Parathyroid adenoma (tissue), 2 donors: ENCODE results near the gene M1AP.

Experiments used
- H2AFZ ChIP-seq: fragments of 300-600 bp; sonication (generic); one replicate; pipeline ENCODE4 v1.7.0; 2017; ENCODE audit warnings: antibody characterized with exemption, mild to moderate bottlenecking
- H3K27ac ChIP-seq: fragments of 300-600 bp; sonication (generic); one replicate; pipeline ENCODE4 v1.7.0; 2017
- H3K27me3 ChIP-seq: fragments of 300-600 bp; sonication (generic); one replicate; pipeline ENCODE4 v1.7.0; 2017; ENCODE audit warnings: low read length; ENCODE audit not compliant: control insufficient read depth, insufficient read depth
- H3K36me3 ChIP-seq: fragments of 300-600 bp; sonication (generic); one replicate; pipeline ENCODE4 v1.7.0; 2017; ENCODE audit warnings: low read length; ENCODE audit not compliant: control insufficient read depth, insufficient read depth
- H3K4me1 ChIP-seq: fragments of 300-600 bp; sonication (generic); one replicate; pipeline ENCODE4 v1.7.0; 2017; ENCODE audit warnings: control low read depth
- H3K4me2 ChIP-seq: fragments of 300-600 bp; sonication (generic); one replicate; pipeline ENCODE4 v1.7.0; 2017; ENCODE audit warnings: low read length
- H3K4me3 ChIP-seq: fragments of 300-600 bp; sonication (generic); one replicate; pipeline ENCODE4 v1.7.0; 2017; ENCODE audit warnings: low read depth, low read length
- H3K79me2 ChIP-seq: fragments of 300-600 bp; sonication (generic); one replicate; pipeline ENCODE4 v1.7.0; 2017; ENCODE audit warnings: control low read depth
- H3K9ac ChIP-seq: fragments of 300-600 bp; sonication (generic); one replicate; pipeline ENCODE4 v1.7.0; 2017; ENCODE audit warnings: mild to moderate bottlenecking
- H3K9me3 ChIP-seq: fragments of 300-600 bp; sonication (generic); one replicate; pipeline ENCODE4 v1.7.0; 2017; ENCODE audit warnings: low read length; ENCODE audit not compliant: control insufficient read depth
- TF ChIP-seq, protein P1 (sequence below): fragments of 300-600 bp; sonication (generic); IDR thresholded peaks from one replicate; pipeline ENCODE4 v1.7.0; 2017; ENCODE audit warnings: antibody characterized with exemption, mild to moderate bottlenecking
- donor health status: primary hyperparathyroidism.

Gene M1AP

DNA sequence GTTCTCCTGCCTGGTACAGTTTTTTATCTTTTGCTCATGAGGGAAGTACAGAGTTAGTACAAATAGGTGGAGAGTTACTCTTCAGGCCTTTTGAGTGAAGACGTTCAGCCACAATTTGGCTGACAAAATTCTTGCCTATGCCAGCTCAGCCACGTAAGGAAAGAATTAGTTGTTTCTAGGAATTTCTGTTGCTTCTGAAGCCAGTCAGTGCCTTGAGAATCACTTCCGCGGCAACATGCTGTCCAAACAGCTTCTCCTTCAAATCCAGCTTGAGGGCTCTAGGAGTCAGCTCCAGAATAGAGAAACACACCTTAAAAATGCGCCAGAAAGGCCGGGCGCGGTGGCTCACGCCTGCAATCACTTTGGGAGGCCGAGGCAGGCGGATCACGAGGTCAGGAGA lies 27.5 kb downstream of the M1AP start:
- no peak overlapping the region for H2AFZ ChIP-seq
- H3K36me3 ChIP-seq = no peaks in the 10 kb centered on the region
- H3K4me1 ChIP-seq = no peaks in the 10 kb centered on the region
- no peaks in the 10 kb centered on the region for H3K79me2 ChIP-seq
- H3K4me2 ChIP-seq = no peak overlapping the region
- no peak overlapping the region for H3K4me3 ChIP-seq
- H3K9ac ChIP-seq = no peak overlapping the region
- no peak overlapping the region for H3K27ac ChIP-seq
- H3K9me3 ChIP-seq = no peaks in the 10 kb centered on the region
- no peaks in the 10 kb centered on the region for H3K27me3 ChIP-seq
- TF ChIP-seq, protein P1, sequence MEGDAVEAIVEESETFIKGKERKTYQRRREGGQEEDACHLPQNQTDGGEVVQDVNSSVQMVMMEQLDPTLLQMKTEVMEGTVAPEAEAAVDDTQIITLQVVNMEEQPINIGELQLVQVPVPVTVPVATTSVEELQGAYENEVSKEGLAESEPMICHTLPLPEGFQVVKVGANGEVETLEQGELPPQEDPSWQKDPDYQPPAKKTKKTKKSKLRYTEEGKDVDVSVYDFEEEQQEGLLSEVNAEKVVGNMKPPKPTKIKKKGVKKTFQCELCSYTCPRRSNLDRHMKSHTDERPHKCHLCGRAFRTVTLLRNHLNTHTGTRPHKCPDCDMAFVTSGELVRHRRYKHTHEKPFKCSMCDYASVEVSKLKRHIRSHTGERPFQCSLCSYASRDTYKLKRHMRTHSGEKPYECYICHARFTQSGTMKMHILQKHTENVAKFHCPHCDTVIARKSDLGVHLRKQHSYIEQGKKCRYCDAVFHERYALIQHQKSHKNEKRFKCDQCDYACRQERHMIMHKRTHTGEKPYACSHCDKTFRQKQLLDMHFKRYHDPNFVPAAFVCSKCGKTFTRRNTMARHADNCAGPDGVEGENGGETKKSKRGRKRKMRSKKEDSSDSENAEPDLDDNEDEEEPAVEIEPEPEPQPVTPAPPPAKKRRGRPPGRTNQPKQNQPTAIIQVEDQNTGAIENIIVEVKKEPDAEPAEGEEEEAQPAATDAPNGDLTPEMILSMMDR = no peak

DNA sequence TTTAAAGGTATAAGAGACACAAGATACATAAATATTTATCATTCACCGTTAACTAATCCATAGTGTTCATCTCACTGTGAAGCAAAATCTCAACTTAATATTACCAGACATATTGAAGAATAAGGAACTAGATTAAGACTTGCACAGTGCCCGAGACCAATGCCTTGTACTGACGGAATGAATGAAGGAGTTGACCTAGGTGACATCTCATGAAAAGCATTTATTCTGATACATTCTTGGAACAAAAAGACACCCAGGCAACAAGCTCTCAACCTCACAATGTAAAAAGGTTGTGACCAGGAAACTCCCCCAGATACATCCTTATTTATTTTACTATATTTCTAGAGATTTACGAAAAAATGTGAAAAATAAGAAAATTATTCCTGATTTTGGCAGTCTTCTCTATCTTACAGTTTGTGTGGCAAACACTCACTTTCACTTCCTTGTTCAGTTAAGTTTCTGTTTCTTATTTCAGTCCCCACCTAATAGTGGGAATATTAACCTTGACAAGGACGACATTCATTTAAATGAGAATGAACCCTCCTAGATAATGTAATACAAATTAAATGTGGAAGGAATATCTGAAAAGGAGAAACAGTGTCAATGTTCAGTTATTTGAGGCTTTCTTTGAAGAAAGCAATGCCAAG lies 28.4 kb downstream of the M1AP start:
- no peak overlapping the region for H3K4me3 ChIP-seq
- no peak overlapping the region for H3K27ac ChIP-seq
- H3K9ac ChIP-seq = no peak overlapping the region
- TF ChIP-seq, protein P1 = no peak
- H2AFZ ChIP-seq = no peak overlapping the region
- H3K9me3 ChIP-seq = no peaks in the 10 kb centered on the region
- no peaks in the 10 kb centered on the region for H3K27me3 ChIP-seq
- no peaks in the 10 kb centered on the region for H3K79me2 ChIP-seq
- H3K4me2 ChIP-seq = no peak overlapping the region
- no peaks in the 10 kb centered on the region for H3K4me1 ChIP-seq
- no peaks in the 10 kb centered on the region for H3K36me3 ChIP-seq

DNA sequence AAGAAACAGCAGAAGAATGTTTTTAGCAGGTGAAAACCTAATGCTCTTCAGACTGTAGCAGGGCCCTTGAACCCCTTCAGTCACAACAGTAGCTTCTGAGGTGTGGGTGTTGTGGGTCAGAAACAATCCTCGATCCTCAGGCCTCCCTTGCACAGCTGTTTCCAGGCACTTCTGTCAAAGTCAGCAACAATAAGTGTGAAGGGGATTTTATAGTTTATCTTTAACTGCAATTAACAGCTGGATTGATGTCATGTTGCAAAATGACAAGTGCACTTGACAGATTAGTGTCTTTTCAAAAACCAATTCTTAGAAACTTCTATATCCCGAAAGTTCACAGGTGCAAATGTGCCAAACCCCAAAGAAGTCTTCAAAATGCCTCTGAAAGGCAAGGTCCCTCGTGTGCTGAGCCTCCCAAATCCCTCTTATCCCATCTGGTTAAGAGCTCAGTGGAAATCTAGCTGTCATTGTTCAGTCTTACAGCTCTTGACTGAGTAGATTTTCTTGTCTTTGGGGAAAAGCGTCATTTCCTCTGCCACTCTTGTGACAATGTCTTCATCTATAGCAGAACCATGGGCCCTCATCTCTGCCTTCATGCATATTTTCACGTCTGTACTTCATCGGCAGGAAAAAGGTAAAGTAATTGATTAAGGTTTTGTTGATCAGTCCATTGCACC lies 29.6 kb downstream of the M1AP start:
- H3K4me3 ChIP-seq = no peak overlapping the region
- TF ChIP-seq, protein P1 = no peak
- H2AFZ ChIP-seq = no peak overlapping the region
- no peak overlapping the region for H3K27ac ChIP-seq
- no peaks in the 10 kb centered on the region for H3K4me1 ChIP-seq
- no peaks in the 10 kb centered on the region for H3K27me3 ChIP-seq
- no peaks in the 10 kb centered on the region for H3K9me3 ChIP-seq
- H3K36me3 ChIP-seq = no peaks in the 10 kb centered on the region
- H3K9ac ChIP-seq = no peak overlapping the region
- no peak overlapping the region for H3K4me2 ChIP-seq
- H3K79me2 ChIP-seq = no peaks in the 10 kb centered on the region

DNA sequence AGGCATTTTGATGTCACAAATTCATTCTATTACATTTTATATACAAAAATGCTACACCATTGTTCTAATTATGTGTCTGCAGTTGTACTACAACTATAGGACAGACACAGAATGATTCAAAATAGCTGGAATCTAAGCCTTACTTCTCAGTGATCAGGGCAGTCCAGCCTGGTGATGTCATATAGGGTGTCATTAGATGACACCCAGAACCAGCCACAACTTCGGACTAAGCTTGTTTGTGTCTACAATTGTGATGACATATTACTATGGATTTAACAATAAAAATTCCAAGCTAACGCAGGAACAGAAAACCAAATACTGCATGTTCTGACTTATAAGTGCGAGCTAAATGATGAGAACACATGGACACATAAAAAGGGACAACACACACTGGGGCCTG lies 31.0 kb downstream of the M1AP start:
- TF ChIP-seq, protein P1 = no peak
- H3K79me2 ChIP-seq = no peaks in the 10 kb centered on the region
- H3K27me3 ChIP-seq = no peaks in the 10 kb centered on the region
- no peak overlapping the region for H3K27ac ChIP-seq
- H3K4me1 ChIP-seq = no peaks in the 10 kb centered on the region
- H3K36me3 ChIP-seq = no peaks in the 10 kb centered on the region
- no peak overlapping the region for H2AFZ ChIP-seq
- no peak overlapping the region for H3K9ac ChIP-seq
- no peak overlapping the region for H3K4me2 ChIP-seq
- H3K4me3 ChIP-seq = no peak overlapping the region
- no peaks in the 10 kb centered on the region for H3K9me3 ChIP-seq

DNA sequence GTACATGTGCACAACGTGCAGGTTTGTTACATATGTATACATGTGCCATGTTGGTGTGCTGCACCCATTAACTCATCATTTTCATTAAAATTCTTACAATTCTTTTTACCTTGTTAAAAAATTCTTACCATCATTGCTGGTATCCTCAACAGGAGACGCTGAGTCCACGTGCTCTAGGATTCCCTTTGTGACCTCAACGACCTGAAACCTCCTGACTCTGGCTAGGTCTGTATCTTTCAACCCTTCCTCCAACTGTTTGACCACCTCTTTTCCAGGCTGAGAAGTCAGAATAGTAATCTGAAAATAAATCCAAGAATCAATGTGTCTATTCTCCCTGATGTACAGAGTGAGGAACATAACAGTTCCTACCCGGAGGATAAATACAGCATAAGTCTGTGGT lies 41.2 kb downstream of the M1AP start:
- H3K36me3 ChIP-seq = no peaks in the 10 kb centered on the region
- H2AFZ ChIP-seq = no peak overlapping the region
- no peak overlapping the region for H3K27ac ChIP-seq
- H3K27me3 ChIP-seq = no peaks in the 10 kb centered on the region
- TF ChIP-seq, protein P1 = no peak
- no peaks in the 10 kb centered on the region for H3K79me2 ChIP-seq
- H3K9ac ChIP-seq = no peak overlapping the region
- no peak overlapping the region for H3K4me3 ChIP-seq
- H3K4me2 ChIP-seq = no peak overlapping the region
- H3K4me1 ChIP-seq = no peaks in the 10 kb centered on the region
- H3K9me3 ChIP-seq = no peaks in the 10 kb centered on the region
